MM.1S (cell line): ENCODE data around the gene AP1AR.

Experiments
- EZH2 ChIP-seq: fragments of 300-600 bp; sonication (generic); optimal IDR thresholded peaks from 2 replicates; pipeline ENCODE3; 2017; ENCODE audit warnings: low read depth, mild to moderate bottlenecking, antibody characterized with exemption, low read length, mixed read lengths
- TF ChIP-seq, protein P1 (sequence below): fragments of 300-600 bp; sonication (generic); IDR thresholded peaks from 2 replicates; pipeline ENCODE4 v1.5.1; 2016; ENCODE audit warnings: antibody characterized with exemption, low read length, mixed read lengths

GRCh38 chr4:112284662-112285411 lies 53.2 kb downstream of the AP1AR start:
- TF ChIP-seq, protein P1, sequence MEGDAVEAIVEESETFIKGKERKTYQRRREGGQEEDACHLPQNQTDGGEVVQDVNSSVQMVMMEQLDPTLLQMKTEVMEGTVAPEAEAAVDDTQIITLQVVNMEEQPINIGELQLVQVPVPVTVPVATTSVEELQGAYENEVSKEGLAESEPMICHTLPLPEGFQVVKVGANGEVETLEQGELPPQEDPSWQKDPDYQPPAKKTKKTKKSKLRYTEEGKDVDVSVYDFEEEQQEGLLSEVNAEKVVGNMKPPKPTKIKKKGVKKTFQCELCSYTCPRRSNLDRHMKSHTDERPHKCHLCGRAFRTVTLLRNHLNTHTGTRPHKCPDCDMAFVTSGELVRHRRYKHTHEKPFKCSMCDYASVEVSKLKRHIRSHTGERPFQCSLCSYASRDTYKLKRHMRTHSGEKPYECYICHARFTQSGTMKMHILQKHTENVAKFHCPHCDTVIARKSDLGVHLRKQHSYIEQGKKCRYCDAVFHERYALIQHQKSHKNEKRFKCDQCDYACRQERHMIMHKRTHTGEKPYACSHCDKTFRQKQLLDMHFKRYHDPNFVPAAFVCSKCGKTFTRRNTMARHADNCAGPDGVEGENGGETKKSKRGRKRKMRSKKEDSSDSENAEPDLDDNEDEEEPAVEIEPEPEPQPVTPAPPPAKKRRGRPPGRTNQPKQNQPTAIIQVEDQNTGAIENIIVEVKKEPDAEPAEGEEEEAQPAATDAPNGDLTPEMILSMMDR = no peak
- TF ChIP-seq EZH2 = no peak
